Activated T-helper 17 cell treated with anti-CD3 and anti-CD28 coated beads, Interleukin-2, amount 50 U/mL, for 72 hours (primary cell): ENCODE measurements around the gene GSE1. TPM values are rescaled to one million over a fixed set of nuclear protein-coding genes. Genes with fewer than 3 reads are reported as not detected.
A peak's percentile ranks its signal among the peaks of the same experiment; 100 is the strongest.

Experiments
- ATAC-seq: fragments of 150-1000 bp; cut with Tn5 transposase; replicated peaks from 2 replicates; pipeline ENCODE4 v1.10.0; 2021; ENCODE audit warnings: mild to moderate bottlenecking, moderate library complexity
- H3K27ac Mint-ChIP-seq: one replicate; pipeline ENCODE4 v1.8.0; 2022; ENCODE audit warnings: mixed read lengths
- H3K27me3 Mint-ChIP-seq: one replicate; pipeline ENCODE4 v1.8.0; 2022; ENCODE audit warnings: mixed read lengths
- H3K36me3 Mint-ChIP-seq: one replicate; pipeline ENCODE4 v1.8.0; 2022; ENCODE audit warnings: low read depth, mild to moderate bottlenecking, mixed read lengths
- H3K4me1 Mint-ChIP-seq: one replicate; pipeline ENCODE4 v1.8.0; 2022; ENCODE audit warnings: mixed read lengths
- H3K4me3 Mint-ChIP-seq: one replicate; pipeline ENCODE4 v1.8.0; 2022; ENCODE audit warnings: mild to moderate bottlenecking, mixed read lengths
- H3K9me3 Mint-ChIP-seq: one replicate; pipeline ENCODE4 v1.8.0; 2022; ENCODE audit warnings: mixed read lengths
- total RNA-seq, 2 donors: library from RNA; stranded (reverse); gene quantifications; one replicate each; pipeline ENCODE4 v1.2.3, GENCODE V29; 2022

GSE1 gene
- total RNA-seq, 2 donors from 2014 or later: 12.1 to 17.4 TPM

GRCh38 chr16:85651629-85652430 is 38.7 kb downstream of the GSE1 start:
- H3K27ac Mint-ChIP-seq: no peak overlapping the region
- ATAC-seq: no peak
- no peak overlapping the region for H3K4me3 Mint-ChIP-seq
- H3K4me1 Mint-ChIP-seq: peaks cover 6% of the 10 kb centered on the region
- H3K27me3 Mint-ChIP-seq: no peaks in the 10 kb centered on the region
- peaks cover 12% of the 10 kb centered on the region for H3K36me3 Mint-ChIP-seq
- no peaks in the 10 kb centered on the region for H3K9me3 Mint-ChIP-seq

GRCh38 chr16:85652431-85653221 is 39.5 kb downstream of the GSE1 start:
- H3K36me3 Mint-ChIP-seq: peaks cover 20% of the 10 kb centered on the region
- H3K27ac Mint-ChIP-seq: no peak overlapping the region
- H3K4me1 Mint-ChIP-seq: peaks cover 6% of the 10 kb centered on the region
- H3K4me3 Mint-ChIP-seq: no peak overlapping the region
- no peaks in the 10 kb centered on the region for H3K27me3 Mint-ChIP-seq
- no peaks in the 10 kb centered on the region for H3K9me3 Mint-ChIP-seq
- ATAC-seq: no peak

GRCh38 chr16:85653290-85653891 is 40.3 kb downstream of the GSE1 start:
- H3K27me3 Mint-ChIP-seq: no peaks in the 10 kb centered on the region
- no peak for ATAC-seq
- no peak overlapping the region for H3K4me3 Mint-ChIP-seq
- peaks cover 24% of the 10 kb centered on the region for H3K36me3 Mint-ChIP-seq
- peaks cover 6% of the 10 kb centered on the region for H3K4me1 Mint-ChIP-seq
- no peaks in the 10 kb centered on the region for H3K9me3 Mint-ChIP-seq
- H3K27ac Mint-ChIP-seq: no peak overlapping the region

GRCh38 chr16:85654251-85655095 is 41.4 kb downstream of the GSE1 start:
- Mint-ChIP-seq H3K9me3 (no peaks in the 10 kb centered on the region), H3K27me3 (no peaks in the 10 kb centered on the region), H3K27ac (no peak overlapping the region), H3K4me1 (no peaks in the 10 kb centered on the region), H3K4me3 (no peak overlapping the region), H3K36me3 (peaks cover 26% of the 10 kb centered on the region)
- no peak for ATAC-seq

- ATAC-seq: no peak
- Mint-ChIP-seq H3K27ac (no peak overlapping the region), H3K27me3 (no peaks in the 10 kb centered on the region), H3K36me3 (peaks cover 30% of the 10 kb centered on the region), H3K9me3 (no peaks in the 10 kb centered on the region), H3K4me1 (no peaks in the 10 kb centered on the region), H3K4me3 (no peak overlapping the region)
Measured at GRCh38 chr16:85655216-85656129, 42.4 kb downstream of the GSE1 start.

GRCh38 chr16:85656351-85657266 is 43.5 kb downstream of the GSE1 start:
- H3K4me1 Mint-ChIP-seq: no peaks in the 10 kb centered on the region
- no peaks in the 10 kb centered on the region for H3K9me3 Mint-ChIP-seq
- no peak for ATAC-seq
- no peak overlapping the region for H3K4me3 Mint-ChIP-seq
- H3K36me3 Mint-ChIP-seq: peaks cover 30% of the 10 kb centered on the region
- H3K27me3 Mint-ChIP-seq: no peaks in the 10 kb centered on the region
- H3K27ac Mint-ChIP-seq: no peak overlapping the region

- Mint-ChIP-seq H3K36me3 (peaks cover 36% of the 10 kb centered on the region), H3K4me1 (no peaks in the 10 kb centered on the region), H3K27ac (no peak overlapping the region), H3K27me3 (no peaks in the 10 kb centered on the region), H3K9me3 (no peaks in the 10 kb centered on the region), H3K4me3 (no peak overlapping the region)
- no peak for ATAC-seq
Measured at GRCh38 chr16:85657267-85657650, 44.1 kb downstream of the GSE1 start.

GRCh38 chr16:85657996-85658395 is 44.9 kb downstream of the GSE1 start:
- Mint-ChIP-seq H3K36me3 (peaks cover 41% of the 10 kb centered on the region), H3K27me3 (no peaks in the 10 kb centered on the region), H3K27ac (no peak overlapping the region), H3K4me3 (no peak overlapping the region), H3K9me3 (no peaks in the 10 kb centered on the region), H3K4me1 (no peaks in the 10 kb centered on the region)
- no peak for ATAC-seq

- H3K27ac Mint-ChIP-seq: peak overlapping the region; percentile 7
- no peak for ATAC-seq
- H3K27me3 Mint-ChIP-seq: no peaks in the 10 kb centered on the region
- H3K36me3 Mint-ChIP-seq: peaks cover 48% of the 10 kb centered on the region
- no peaks in the 10 kb centered on the region for H3K9me3 Mint-ChIP-seq
- no peaks in the 10 kb centered on the region for H3K4me1 Mint-ChIP-seq
- H3K4me3 Mint-ChIP-seq: no peak overlapping the region
Measured at GRCh38 chr16:85658504-85659326, 45.6 kb downstream of the GSE1 start.

GRCh38 chr16:85659336-85659735 is 46.2 kb downstream of the GSE1 start:
- Mint-ChIP-seq H3K27ac (peak overlapping the region; percentile 7), H3K4me1 (no peaks in the 10 kb centered on the region), H3K36me3 (peaks cover 52% of the 10 kb centered on the region), H3K9me3 (no peaks in the 10 kb centered on the region), H3K27me3 (no peaks in the 10 kb centered on the region), H3K4me3 (no peak overlapping the region)
- no peak for ATAC-seq

GRCh38 chr16:85659805-85660511 is 46.8 kb downstream of the GSE1 start:
- H3K9me3 Mint-ChIP-seq: no peaks in the 10 kb centered on the region
- H3K4me1 Mint-ChIP-seq: no peaks in the 10 kb centered on the region
- ATAC-seq: peak; percentile 77
- peak overlapping the region; percentile 7 for H3K27ac Mint-ChIP-seq
- H3K27me3 Mint-ChIP-seq: no peaks in the 10 kb centered on the region
- H3K36me3 Mint-ChIP-seq: peaks cover 58% of the 10 kb centered on the region
- no peak overlapping the region for H3K4me3 Mint-ChIP-seq
